Measurements from ENCODE around the gene MAPKAP1. TPM values are rescaled to one million over a fixed set of nuclear protein-coding genes. Genes with fewer than 3 reads are reported as not detected.

MAPKAP1 gene
- 35.9 TPM for total RNA-seq

- DNase-seq (ENCODE audit: low spot score in 2 of 2): peak; percentile 93 to 97
- no peak for FAIRE-seq
Measured at GRCh38 chr9:125706651-125707471, at the start of gene MAPKAP1. Gene MAPKAP1 (minus strand): TSS chr9:125707208. CDS start chr9:125672574, 34,634 bp downstream.

- FAIRE-seq: no peak
- DNase-seq (ENCODE audit: low spot score in 2 of 2): no peak
Measured at GRCh38 chr9:125756518-125756917, 49.5 kb upstream of the MAPKAP1 start.

GRCh38 chr9:125755340-125755739 is 48.3 kb upstream of the MAPKAP1 start:
- DNase-seq (ENCODE audit: low spot score in 2 of 2): no peak
- FAIRE-seq: no peak

- DNase-seq (ENCODE audit: low spot score in 2 of 2) (no peak), FAIRE-seq (no peak)
Measured at GRCh38 chr9:125754096-125754495, 47.1 kb upstream of the MAPKAP1 start.

- FAIRE-seq (no peak), DNase-seq (ENCODE audit: low spot score in 2 of 2) (no peak)
Measured at GRCh38 chr9:125752070-125752628, 45.1 kb upstream of the MAPKAP1 start.

GRCh38 chr9:125750627-125751011 is 43.6 kb upstream of the MAPKAP1 start:
- FAIRE-seq: no peak

GRCh38 chr9:125749951-125750626 is 43.1 kb upstream of the MAPKAP1 start:
- FAIRE-seq (no peak), DNase-seq (ENCODE audit: low spot score in 2 of 2) (no peak)

More at GRCh38 chr9:125750627-125751011, 43.6 kb upstream of the MAPKAP1 start:
- no peak for DNase-seq (ENCODE audit: low spot score in 2 of 2)

- no peak for DNase-seq (ENCODE audit: low spot score in 2 of 2)
- FAIRE-seq: no peak
Measured at GRCh38 chr9:125749287-125749935, 42.4 kb upstream of the MAPKAP1 start.

- DNase-seq (ENCODE audit: low spot score in 2 of 2): no peak
- no peak for FAIRE-seq
Measured at GRCh38 chr9:125748446-125749099, 41.6 kb upstream of the MAPKAP1 start.

GRCh38 chr9:125747765-125748445 is 40.9 kb upstream of the MAPKAP1 start:
- FAIRE-seq (no peak), DNase-seq (ENCODE audit: low spot score in 2 of 2) (peak; percentile 38 to 50)

- FAIRE-seq (no peak), DNase-seq (ENCODE audit: low spot score in 2 of 2) (peak; percentile 64 to 80)
Measured at GRCh38 chr9:125747053-125747764, 40.2 kb upstream of the MAPKAP1 start, which contains the start of gene PBX3. Gene PBX3 (plus strand): TSS chr9:125747373.

GRCh38 chr9:125746774-125747052 is 39.7 kb upstream of the MAPKAP1 start:
- DNase-seq (ENCODE audit: low spot score in 2 of 2) (no peak), FAIRE-seq (no peak)

GRCh38 chr9:125746017-125746773 is 39.2 kb upstream of the MAPKAP1 start:
- peak; percentile 91 to 97 for DNase-seq (ENCODE audit: low spot score in 2 of 2)
- FAIRE-seq: no peak

- no peak for FAIRE-seq
- DNase-seq (ENCODE audit: low spot score in 2 of 2): no peak
Measured at GRCh38 chr9:125745682-125746016, 38.6 kb upstream of the MAPKAP1 start.

- FAIRE-seq (no peak), DNase-seq (ENCODE audit: low spot score in 2 of 2) (no peak)
Measured at GRCh38 chr9:125745018-125745417, 38.0 kb upstream of the MAPKAP1 start.

GRCh38 chr9:125744616-125745015 is 37.6 kb upstream of the MAPKAP1 start:
- DNase-seq (ENCODE audit: low spot score in 2 of 2) (no peak), FAIRE-seq (no peak)

- FAIRE-seq (no peak), DNase-seq (ENCODE audit: low spot score in 2 of 2) (no peak)
Measured at GRCh38 chr9:125743682-125744428, 36.8 kb upstream of the MAPKAP1 start.

GRCh38 chr9:125742657-125743056 is 35.6 kb upstream of the MAPKAP1 start:
- DNase-seq (ENCODE audit: low spot score in 2 of 2): no peak
- FAIRE-seq: no peak

All from frontal cortex (tissue), 4 donors.